Measurements from ENCODE around the gene GPHA2. TPM values are rescaled to one million over a fixed set of nuclear protein-coding genes. Genes with fewer than 3 reads are reported as not detected.

Gene GPHA2
- total and polyA plus RNA-seq, 10 of the 15 experiments (the other 5 are each of a cell fraction or from before 2014, with no cell fraction given): not detected

DNA sequence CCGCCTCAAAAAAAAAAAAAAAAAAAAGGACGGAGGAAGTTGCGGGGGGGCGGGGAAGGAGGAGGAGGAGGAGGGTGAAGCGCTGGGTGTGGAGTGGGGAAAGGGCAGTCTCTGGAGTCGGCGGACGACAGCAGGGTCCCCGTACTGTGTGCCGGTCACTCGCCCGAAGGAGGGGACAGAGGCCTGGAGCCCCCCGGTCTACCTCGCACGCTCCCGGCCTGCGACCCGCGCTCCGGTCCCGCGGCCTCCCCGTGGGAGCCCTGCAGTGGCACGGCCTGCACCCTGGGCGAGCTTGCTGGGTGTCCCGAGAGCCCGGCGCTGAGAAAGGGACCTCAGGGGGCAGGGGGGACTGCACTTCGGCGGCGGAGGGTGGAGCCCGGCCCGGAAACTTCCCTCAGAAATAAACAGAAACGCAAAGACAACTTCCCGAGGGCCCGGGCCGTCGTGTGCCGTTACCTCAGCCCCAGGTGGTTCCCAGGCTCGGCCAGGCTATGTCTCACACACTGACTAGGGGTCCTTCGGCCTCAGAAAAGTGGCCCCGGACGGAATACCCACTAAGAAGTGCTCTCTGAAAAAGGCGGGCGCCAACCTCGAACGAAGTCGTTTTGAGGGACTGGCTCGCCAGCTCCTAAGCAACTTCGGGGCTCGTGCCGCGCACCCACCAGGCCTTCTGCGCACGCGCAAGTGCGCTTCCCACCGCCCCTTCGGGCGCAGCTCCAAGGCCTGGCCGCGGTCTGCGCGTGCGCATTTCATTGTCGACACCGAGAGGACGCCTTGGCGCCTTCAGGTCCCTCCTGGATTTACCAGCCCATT lies 35.9 kb upstream of the GPHA2 start, which contains the start of gene MAJIN:
TSS of gene MAJIN (minus strand) at position 688 of the 813 bp plus-strand sequence. CDS start 12,703 bp downstream, outside the sequence.
- FAIRE-seq (peak; percentile 56), DNase-seq (ENCODE audit: low read depth, low spot score) (peak; percentile 51), ATAC-seq (peak; percentile 88)
- ChIA-PET CTCF (interaction anchor here (1.1 kb wide), 1 partner anchor 42 kb away, joined by 5 read pairs; the partner anchor contains the start of gene ARL2), RAD21 (ENCODE audit: unreplicated experiment) (no interaction called here), SMC1A (ENCODE audit: uncharacterized antibody, unreplicated experiment) (interaction anchor here (1.0 kb wide), 1 partner anchor 259 kb away, joined by 3 read pairs; no protein-coding TSS in a partner anchor), POLR2A (interaction anchor here (0.7 kb wide), 1 partner anchor 23 kb away, joined by 3 read pairs; no protein-coding TSS in a partner anchor)
- Histone ChIP-seq H3K4me1 (ENCODE audit: control insufficient read depth, insufficient read depth, low read length) (peaks cover 14% of the 10 kb centered on the region), H3K9me3 (replicated peaks; ENCODE audit: control insufficient read depth, insufficient read depth, low read length) (no peaks in the 10 kb centered on the region; the same call in 2 of the 3 replicates), H4K20me1 (ENCODE audit: control insufficient read depth, insufficient read depth) (no peaks in the 10 kb centered on the region), H3K9ac (ENCODE audit: control insufficient read depth, insufficient read depth, low read length) (no peak within 1 kb of the TSS), H2AFZ (ENCODE audit: control insufficient read depth, low read depth, low read length) (peak within 1 kb of the TSS; percentile 42), H3K4me2 (ENCODE audit: control insufficient read depth, insufficient read depth) (peak within 1 kb of the TSS; percentile 32; the same call in 1 of the 2 replicates), H3K4me3 (peak within 1 kb of the TSS; percentile 39; the same call in 1 of the 2 replicates), H3K79me2 (ENCODE audit: control insufficient read depth, insufficient read depth, low read length) (no peaks in the 10 kb centered on the region), H3K27me3 (replicated peaks in 1 of 2; ENCODE audit: control insufficient read depth in 2 of 2, insufficient read depth in 2 of 2, low read length in 1 of 2) (no peaks in the 10 kb centered on the region), H3K27ac (ENCODE audit: control insufficient read depth, insufficient read depth) (no peak within 1 kb of the TSS), H3K36me3 (ENCODE audit: control insufficient read depth in 2 of 2, insufficient read depth in 2 of 2, low read length in 1 of 2) (no peaks in the 10 kb centered on the region)
- intact Hi-C loops (cut with micrococcal nuclease; ENCODE audit: unreplicated experiment): no loop called here
- in situ Hi-C loops (cut with MboI): no loop called here
- no TSS peak for BruUV-seq (replicated peaks)
- WGBS (ENCODE audit: insufficient coverage, insufficient replicate concordance, low lambda C conversion rate, missing lambda C conversion rate): 40% methylated on average over 64 of the region's 69 CpGs
- TF ChIP-seq MEF2A (IDR thresholded peaks at IDR 0.05; ENCODE audit: insufficient read depth, low read depth, low read length) (no peak), NR2C1 (IDR thresholded peaks at IDR 0.05) (no peak), TAF1 (IDR thresholded peaks at IDR 0.05; ENCODE audit: borderline replicate concordance, low read depth, low read length) (no peak), NRF1 (conservative IDR thresholded peaks at IDR 0.05; ENCODE audit: low read depth, low read length) (peak; percentile 43), SREBF1 (IDR thresholded peaks at IDR 0.05; ENCODE audit: low read length) (no peak), SIN3A (IDR thresholded peaks at IDR 0.05; ENCODE audit: low read depth, low read length) (no peak), KAT2A (conservative IDR thresholded peaks at IDR 0.05; ENCODE audit: control insufficient read depth, low read depth, low read length) (no peak), SUZ12 (IDR thresholded peaks at IDR 0.05; ENCODE audit: unreplicated experiment) (no peak), RUNX3 (IDR thresholded peaks at IDR 0.05; ENCODE audit: low read length) (0 out of 2 replicates have a peak, but pooled peaks have one; percentile 4), NFXL1 (IDR thresholded peaks at IDR 0.05; ENCODE audit: borderline replicate concordance) (no peak), SMAD5 (IDR thresholded peaks at IDR 0.05; ENCODE audit: low read depth) (no peak), POLR2AphosphoS5 (IDR thresholded peaks at IDR 0.05; ENCODE audit: low read length) (no peak)
- TF ChIP-seq, protein P1, sequence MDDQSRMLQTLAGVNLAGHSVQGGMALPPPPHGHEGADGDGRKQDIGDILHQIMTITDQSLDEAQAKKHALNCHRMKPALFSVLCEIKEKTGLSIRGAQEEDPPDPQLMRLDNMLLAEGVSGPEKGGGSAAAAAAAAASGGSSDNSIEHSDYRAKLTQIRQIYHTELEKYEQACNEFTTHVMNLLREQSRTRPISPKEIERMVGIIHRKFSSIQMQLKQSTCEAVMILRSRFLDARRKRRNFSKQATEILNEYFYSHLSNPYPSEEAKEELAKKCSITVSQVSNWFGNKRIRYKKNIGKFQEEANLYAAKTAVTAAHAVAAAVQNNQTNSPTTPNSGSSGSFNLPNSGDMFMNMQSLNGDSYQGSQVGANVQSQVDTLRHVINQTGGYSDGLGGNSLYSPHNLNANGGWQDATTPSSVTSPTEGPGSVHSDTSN (IDR thresholded peaks at IDR 0.05; ENCODE audit: insufficient replicate concordance, low read depth, low read length): no peak
- TF ChIP-seq, protein P2, sequence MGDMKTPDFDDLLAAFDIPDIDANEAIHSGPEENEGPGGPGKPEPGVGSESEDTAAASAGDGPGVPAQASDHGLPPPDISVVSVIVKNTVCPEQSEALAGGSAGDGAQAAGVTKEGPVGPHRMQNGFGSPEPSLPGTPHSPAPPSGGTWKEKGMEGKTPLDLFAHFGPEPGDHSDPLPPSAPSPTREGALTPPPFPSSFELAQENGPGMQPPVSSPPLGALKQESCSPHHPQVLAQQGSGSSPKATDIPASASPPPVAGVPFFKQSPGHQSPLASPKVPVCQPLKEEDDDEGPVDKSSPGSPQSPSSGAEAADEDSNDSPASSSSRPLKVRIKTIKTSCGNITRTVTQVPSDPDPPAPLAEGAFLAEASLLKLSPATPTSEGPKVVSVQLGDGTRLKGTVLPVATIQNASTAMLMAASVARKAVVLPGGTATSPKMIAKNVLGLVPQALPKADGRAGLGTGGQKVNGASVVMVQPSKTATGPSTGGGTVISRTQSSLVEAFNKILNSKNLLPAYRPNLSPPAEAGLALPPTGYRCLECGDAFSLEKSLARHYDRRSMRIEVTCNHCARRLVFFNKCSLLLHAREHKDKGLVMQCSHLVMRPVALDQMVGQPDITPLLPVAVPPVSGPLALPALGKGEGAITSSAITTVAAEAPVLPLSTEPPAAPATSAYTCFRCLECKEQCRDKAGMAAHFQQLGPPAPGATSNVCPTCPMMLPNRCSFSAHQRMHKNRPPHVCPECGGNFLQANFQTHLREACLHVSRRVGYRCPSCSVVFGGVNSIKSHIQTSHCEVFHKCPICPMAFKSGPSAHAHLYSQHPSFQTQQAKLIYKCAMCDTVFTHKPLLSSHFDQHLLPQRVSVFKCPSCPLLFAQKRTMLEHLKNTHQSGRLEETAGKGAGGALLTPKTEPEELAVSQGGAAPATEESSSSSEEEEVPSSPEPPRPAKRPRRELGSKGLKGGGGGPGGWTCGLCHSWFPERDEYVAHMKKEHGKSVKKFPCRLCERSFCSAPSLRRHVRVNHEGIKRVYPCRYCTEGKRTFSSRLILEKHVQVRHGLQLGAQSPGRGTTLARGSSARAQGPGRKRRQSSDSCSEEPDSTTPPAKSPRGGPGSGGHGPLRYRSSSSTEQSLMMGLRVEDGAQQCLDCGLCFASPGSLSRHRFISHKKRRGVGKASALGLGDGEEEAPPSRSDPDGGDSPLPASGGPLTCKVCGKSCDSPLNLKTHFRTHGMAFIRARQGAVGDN (IDR thresholded peaks at IDR 0.05): peak; percentile 88
- TF ChIP-seq, protein P3, sequence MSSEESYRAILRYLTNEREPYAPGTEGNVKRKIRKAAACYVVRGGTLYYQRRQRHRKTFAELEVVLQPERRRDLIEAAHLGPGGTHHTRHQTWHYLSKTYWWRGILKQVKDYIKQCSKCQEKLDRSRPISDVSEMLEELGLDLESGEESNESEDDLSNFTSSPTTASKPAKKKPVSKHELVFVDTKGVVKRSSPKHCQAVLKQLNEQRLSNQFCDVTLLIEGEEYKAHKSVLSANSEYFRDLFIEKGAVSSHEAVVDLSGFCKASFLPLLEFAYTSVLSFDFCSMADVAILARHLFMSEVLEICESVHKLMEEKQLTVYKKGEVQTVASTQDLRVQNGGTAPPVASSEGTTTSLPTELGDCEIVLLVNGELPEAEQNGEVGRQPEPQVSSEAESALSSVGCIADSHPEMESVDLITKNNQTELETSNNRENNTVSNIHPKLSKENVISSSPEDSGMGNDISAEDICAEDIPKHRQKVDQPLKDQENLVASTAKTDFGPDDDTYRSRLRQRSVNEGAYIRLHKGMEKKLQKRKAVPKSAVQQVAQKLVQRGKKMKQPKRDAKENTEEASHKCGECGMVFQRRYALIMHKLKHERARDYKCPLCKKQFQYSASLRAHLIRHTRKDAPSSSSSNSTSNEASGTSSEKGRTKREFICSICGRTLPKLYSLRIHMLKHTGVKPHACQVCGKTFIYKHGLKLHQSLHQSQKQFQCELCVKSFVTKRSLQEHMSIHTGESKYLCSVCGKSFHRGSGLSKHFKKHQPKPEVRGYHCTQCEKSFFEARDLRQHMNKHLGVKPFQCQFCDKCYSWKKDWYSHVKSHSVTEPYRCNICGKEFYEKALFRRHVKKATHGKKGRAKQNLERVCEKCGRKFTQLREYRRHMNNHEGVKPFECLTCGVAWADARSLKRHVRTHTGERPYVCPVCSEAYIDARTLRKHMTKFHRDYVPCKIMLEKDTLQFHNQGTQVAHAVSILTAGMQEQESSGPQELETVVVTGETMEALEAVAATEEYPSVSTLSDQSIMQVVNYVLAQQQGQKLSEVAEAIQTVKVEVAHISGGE (CRISPR knock-in tag; IDR thresholded peaks at IDR 0.05): no peak

All from GM12878 (cell line).